ENCODE results near the gene TNFAIP8L1. TPM values are rescaled to one million over a fixed set of nuclear protein-coding genes. Genes with fewer than 3 reads are reported as not detected.

Gene TNFAIP8L1
- total and polyA plus RNA-seq, 2 experiments from 2014 or later: 5.1 to 18.1 TPM

DNA sequence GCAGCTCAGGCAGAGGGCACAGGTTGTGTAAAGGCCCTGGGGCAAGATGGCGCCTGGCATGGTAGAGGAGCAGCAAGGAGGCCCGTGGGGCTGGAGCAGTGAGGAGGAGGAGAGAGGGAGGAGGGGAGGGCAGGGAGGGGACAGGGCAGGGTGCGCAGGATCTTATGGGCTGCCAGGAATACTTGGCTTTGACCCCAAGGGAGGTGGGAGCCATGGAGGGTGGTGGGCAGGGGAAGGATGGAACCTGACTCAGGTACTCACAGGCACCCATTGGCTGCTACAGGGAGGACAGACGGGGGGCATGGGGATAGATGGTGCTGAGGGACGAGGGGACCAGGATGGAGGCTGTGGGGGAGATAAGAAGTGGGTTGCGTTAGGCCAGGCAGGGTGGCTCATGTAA, 3.3 kb downstream of the TNFAIP8L1 start:
- TF ChIP-seq, protein P1, sequence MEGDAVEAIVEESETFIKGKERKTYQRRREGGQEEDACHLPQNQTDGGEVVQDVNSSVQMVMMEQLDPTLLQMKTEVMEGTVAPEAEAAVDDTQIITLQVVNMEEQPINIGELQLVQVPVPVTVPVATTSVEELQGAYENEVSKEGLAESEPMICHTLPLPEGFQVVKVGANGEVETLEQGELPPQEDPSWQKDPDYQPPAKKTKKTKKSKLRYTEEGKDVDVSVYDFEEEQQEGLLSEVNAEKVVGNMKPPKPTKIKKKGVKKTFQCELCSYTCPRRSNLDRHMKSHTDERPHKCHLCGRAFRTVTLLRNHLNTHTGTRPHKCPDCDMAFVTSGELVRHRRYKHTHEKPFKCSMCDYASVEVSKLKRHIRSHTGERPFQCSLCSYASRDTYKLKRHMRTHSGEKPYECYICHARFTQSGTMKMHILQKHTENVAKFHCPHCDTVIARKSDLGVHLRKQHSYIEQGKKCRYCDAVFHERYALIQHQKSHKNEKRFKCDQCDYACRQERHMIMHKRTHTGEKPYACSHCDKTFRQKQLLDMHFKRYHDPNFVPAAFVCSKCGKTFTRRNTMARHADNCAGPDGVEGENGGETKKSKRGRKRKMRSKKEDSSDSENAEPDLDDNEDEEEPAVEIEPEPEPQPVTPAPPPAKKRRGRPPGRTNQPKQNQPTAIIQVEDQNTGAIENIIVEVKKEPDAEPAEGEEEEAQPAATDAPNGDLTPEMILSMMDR (IDR thresholded peaks at IDR 0.05; ENCODE audit: low read depth, low read length): no peak
- H3K4me1 ChIP-seq (ENCODE audit: low read depth): no peaks in the 10 kb centered on the region

DNA sequence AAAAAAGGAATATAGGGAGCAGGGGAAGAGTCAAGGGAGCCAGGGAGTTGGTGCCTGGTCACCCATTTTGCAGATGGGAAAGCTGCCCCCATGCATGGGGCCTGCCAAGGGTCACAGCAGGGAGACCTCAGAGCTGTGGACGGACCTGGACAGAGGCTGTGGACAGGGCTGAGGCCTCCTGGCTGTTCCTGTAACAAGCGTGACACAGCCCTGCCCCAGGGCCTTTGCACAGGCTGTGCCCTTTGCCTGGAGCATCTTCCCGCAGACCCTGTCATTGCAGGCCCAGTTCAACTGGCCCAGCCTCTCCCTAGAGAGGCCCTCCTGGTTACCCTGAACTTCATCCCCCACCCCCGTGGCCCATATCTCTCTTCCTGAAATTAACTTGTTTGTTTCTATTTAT, 6.4 kb downstream of the TNFAIP8L1 start:
- H3K4me1 ChIP-seq (ENCODE audit: low read depth): no peaks in the 10 kb centered on the region
- H3K27me3 ChIP-seq: no peaks in the 10 kb centered on the region
- no peaks in the 10 kb centered on the region for H3K9me3 ChIP-seq (ENCODE audit: low read depth)
- H3K4me3 ChIP-seq: no peak overlapping the region
- TF ChIP-seq, protein P1 (IDR thresholded peaks at IDR 0.05; ENCODE audit: low read depth, low read length): no peak
- no peak overlapping the region for H3K27ac ChIP-seq
- DNase-seq (ENCODE audit: low read depth in 1 of 2, low spot score in 1 of 2): no peak
- no peaks in the 10 kb centered on the region for H3K36me3 ChIP-seq

More for the DNA sequence above, 3.3 kb downstream of the TNFAIP8L1 start:
- H3K36me3 ChIP-seq: no peaks in the 10 kb centered on the region
- H3K9me3 ChIP-seq (ENCODE audit: low read depth): no peaks in the 10 kb centered on the region
- H3K4me3 ChIP-seq: no peak overlapping the region
- no peak overlapping the region for H3K27ac ChIP-seq
- no peak for DNase-seq (ENCODE audit: low read depth in 1 of 2, low spot score in 1 of 2)
- H3K27me3 ChIP-seq: no peaks in the 10 kb centered on the region

- Histone ChIP-seq H3K27me3 (no peaks in the 10 kb centered on the region), H3K9me3 (ENCODE audit: low read depth) (no peaks in the 10 kb centered on the region), H3K4me3 (no peak overlapping the region), H3K4me1 (ENCODE audit: low read depth) (no peaks in the 10 kb centered on the region), H3K36me3 (no peaks in the 10 kb centered on the region), H3K27ac (no peak overlapping the region)
- TF ChIP-seq, protein P1 (IDR thresholded peaks at IDR 0.05; ENCODE audit: low read depth, low read length): peak; percentile 28
- peak in 1 of 2 donors; percentile 70 for DNase-seq (ENCODE audit: low read depth in 1 of 2, low spot score in 1 of 2)
Observed at GRCh38 chr19:4647676-4648644, 8.6 kb downstream of the TNFAIP8L1 start.

- peaks cover 3% of the 10 kb centered on the region for H3K4me1 ChIP-seq (ENCODE audit: low read depth)
Observed at GRCh38 chr19:4649392-4650047, 10.2 kb downstream of the TNFAIP8L1 start.

GRCh38 chr19:4650159-4650558, 10.8 kb downstream of the TNFAIP8L1 start:
- no peaks in the 10 kb centered on the region for H3K27me3 ChIP-seq

More at GRCh38 chr19:4649392-4650047, 10.2 kb downstream of the TNFAIP8L1 start:
- no peaks in the 10 kb centered on the region for H3K9me3 ChIP-seq (ENCODE audit: low read depth)
- no peaks in the 10 kb centered on the region for H3K27me3 ChIP-seq
- no peak for DNase-seq (ENCODE audit: low read depth in 1 of 2, low spot score in 1 of 2)
- no peaks in the 10 kb centered on the region for H3K36me3 ChIP-seq
- H3K4me3 ChIP-seq: no peak overlapping the region
- TF ChIP-seq, protein P1 (IDR thresholded peaks at IDR 0.05; ENCODE audit: low read depth, low read length): no peak
- H3K27ac ChIP-seq: no peak overlapping the region

More at GRCh38 chr19:4650159-4650558, 10.8 kb downstream of the TNFAIP8L1 start:
- no peak overlapping the region for H3K4me3 ChIP-seq
- DNase-seq (ENCODE audit: low read depth in 1 of 2, low spot score in 1 of 2): no peak
- peaks cover 6% of the 10 kb centered on the region for H3K4me1 ChIP-seq (ENCODE audit: low read depth)
- H3K27ac ChIP-seq: no peak overlapping the region
- TF ChIP-seq, protein P1 (IDR thresholded peaks at IDR 0.05; ENCODE audit: low read depth, low read length): no peak
- no peaks in the 10 kb centered on the region for H3K36me3 ChIP-seq
- no peaks in the 10 kb centered on the region for H3K9me3 ChIP-seq (ENCODE audit: low read depth)
